22Rv1 (cell line): ENCODE results near the gene FAM163B.

Experiments
- ZFX ChIP-seq: fragments of 450-650 bp; IDR thresholded peaks from 2 replicates; pipeline ENCODE4 v1.6.1; 2017; ENCODE audit warnings: antibody characterized with exemption, borderline replicate concordance
- TF ChIP-seq, protein P1 (sequence below): fragments of 450-650 bp; IDR thresholded peaks from 2 replicates; pipeline ENCODE4 v1.5.1; 2017; ENCODE audit warnings: mild to moderate bottlenecking

DNA sequence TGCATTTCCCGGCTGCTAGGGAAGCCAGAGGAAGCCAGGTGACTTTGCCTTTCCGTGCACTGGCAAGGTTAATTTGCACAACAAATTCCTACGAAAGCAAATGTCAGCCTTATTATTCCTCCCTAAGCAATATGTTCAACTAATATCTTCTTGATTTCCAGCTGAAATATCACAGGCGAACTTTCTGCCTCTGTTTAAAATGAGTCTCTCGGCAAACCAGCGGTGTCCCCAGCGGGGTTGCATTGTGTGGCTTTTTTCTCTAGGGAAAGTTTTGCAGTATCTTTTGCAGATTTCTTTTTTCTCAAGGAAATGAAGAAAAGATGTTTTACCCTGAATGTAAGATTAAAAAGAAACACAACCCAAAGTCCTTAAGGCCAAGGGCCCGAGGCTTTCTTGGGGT lies 28.9 kb upstream of the FAM163B start:
- TF ChIP-seq, protein P1, sequence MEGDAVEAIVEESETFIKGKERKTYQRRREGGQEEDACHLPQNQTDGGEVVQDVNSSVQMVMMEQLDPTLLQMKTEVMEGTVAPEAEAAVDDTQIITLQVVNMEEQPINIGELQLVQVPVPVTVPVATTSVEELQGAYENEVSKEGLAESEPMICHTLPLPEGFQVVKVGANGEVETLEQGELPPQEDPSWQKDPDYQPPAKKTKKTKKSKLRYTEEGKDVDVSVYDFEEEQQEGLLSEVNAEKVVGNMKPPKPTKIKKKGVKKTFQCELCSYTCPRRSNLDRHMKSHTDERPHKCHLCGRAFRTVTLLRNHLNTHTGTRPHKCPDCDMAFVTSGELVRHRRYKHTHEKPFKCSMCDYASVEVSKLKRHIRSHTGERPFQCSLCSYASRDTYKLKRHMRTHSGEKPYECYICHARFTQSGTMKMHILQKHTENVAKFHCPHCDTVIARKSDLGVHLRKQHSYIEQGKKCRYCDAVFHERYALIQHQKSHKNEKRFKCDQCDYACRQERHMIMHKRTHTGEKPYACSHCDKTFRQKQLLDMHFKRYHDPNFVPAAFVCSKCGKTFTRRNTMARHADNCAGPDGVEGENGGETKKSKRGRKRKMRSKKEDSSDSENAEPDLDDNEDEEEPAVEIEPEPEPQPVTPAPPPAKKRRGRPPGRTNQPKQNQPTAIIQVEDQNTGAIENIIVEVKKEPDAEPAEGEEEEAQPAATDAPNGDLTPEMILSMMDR, result no peak
- no peak for TF ChIP-seq ZFX
